WTC11 (cell line): ENCODE measurements around the gene VANGL1. TPM values are rescaled to one million over a fixed set of nuclear protein-coding genes. Genes with fewer than 3 reads are reported as not detected.

Experiments used
- ATAC-seq: fragments of 200-7000 bp; cut with Tn5 transposase; 2 replicates; pipeline ENCODE4 v1.10.0; 2021; ENCODE audit warnings: mild to moderate bottlenecking, moderate library complexity
- CTCF ChIA-PET: fragments of 300-600 bp; sonication (Branson Sonifier 250); formaldehyde crosslinking; loops from one replicate; lab custom pipeline; 2021; ENCODE audit warnings: antibody characterized with exemption; lab: Charles Lee
- POLR2A ChIA-PET: fragments of 350-600 bp; sonication (Branson Sonifier 250); formaldehyde crosslinking; loops from one replicate; lab custom pipeline; 2021; ENCODE audit warnings: antibody characterized with exemption; lab: Charles Lee
- DNase-seq: peaks from one replicate; pipeline ENCODE4 v3.0.0; 2021; ENCODE audit warnings: low spot score
- H3K27ac Mint-ChIP-seq: 2 replicates; pipeline ENCODE4 v1.8.0; 2021; ENCODE audit warnings: mixed read lengths
- H3K27me3 Mint-ChIP-seq: 2 replicates; pipeline ENCODE4 v1.8.0; 2021; ENCODE audit warnings: low read depth, mild to moderate bottlenecking, moderate library complexity, mixed read lengths
- H3K36me3 Mint-ChIP-seq: 2 replicates; pipeline ENCODE4 v1.8.0; 2021; ENCODE audit warnings: mixed read lengths
- H3K4me1 Mint-ChIP-seq: 2 replicates; pipeline ENCODE4 v1.8.0; 2022; ENCODE audit warnings: mixed read lengths
- H3K4me3 Mint-ChIP-seq: 2 replicates; pipeline ENCODE4 v1.8.0; 2021; ENCODE audit warnings: mild to moderate bottlenecking, moderate library complexity, mixed read lengths
- H3K9me3 Mint-ChIP-seq: 2 replicates; pipeline ENCODE4 v1.8.0; 2021; ENCODE audit warnings: mixed read lengths
- CTCF ChIP-seq: fragments of 200-600 bp; IDR thresholded peaks from 2 replicates; pipeline ENCODE4 v1.8.0; 2022; ENCODE audit warnings: antibody characterized with exemption
- FOXK1 ChIP-seq: sonication (generic); formaldehyde crosslinking; IDR thresholded peaks from 2 replicates; pipeline ENCODE4 v1.8.0; 2022; ENCODE audit warnings: mild to moderate bottlenecking, moderate library complexity, missing genetic modification reagents
- MXD4 ChIP-seq: fragments of 250-450 bp; sonication (Bioruptor Pico); IDR thresholded peaks from 2 replicates; pipeline ENCODE4 v1.8.0; 2021; ENCODE audit warnings: mild to moderate bottlenecking, moderate library complexity, borderline replicate concordance
- NFE2L1 ChIP-seq: sonication (generic); formaldehyde crosslinking; IDR thresholded peaks from 2 replicates; pipeline ENCODE4 v1.8.1; 2023; ENCODE audit warnings: missing genetic modification reagents
- NFYB ChIP-seq: sonication (generic); formaldehyde crosslinking; conservative IDR thresholded peaks from 2 replicates; pipeline ENCODE4 v1.8.0; 2022; ENCODE audit warnings: low read depth, missing genetic modification reagents
- RELA ChIP-seq: sonication (generic); formaldehyde crosslinking; IDR thresholded peaks from 2 replicates; pipeline ENCODE4 v1.8.1; 2022; ENCODE audit warnings: missing genetic modification reagents, mild to moderate bottlenecking, borderline replicate concordance
- RORB ChIP-seq: fragments of 250-450 bp; sonication (Bioruptor Pico); IDR thresholded peaks from 2 replicates; pipeline ENCODE4 v1.9.0; 2021; ENCODE audit warnings: mild to moderate bottlenecking
- SP1 ChIP-seq: sonication (generic); formaldehyde crosslinking; conservative IDR thresholded peaks from 2 replicates; pipeline ENCODE4 v1.8.1; 2022; ENCODE audit warnings: missing genetic modification reagents
- ZBTB21 ChIP-seq: sonication (generic); formaldehyde crosslinking; IDR thresholded peaks from 2 replicates; pipeline ENCODE4 v1.8.1; 2023; ENCODE audit warnings: mild to moderate bottlenecking, missing genetic modification reagents, borderline replicate concordance
- ZNF396 ChIP-seq: fragments of 250-450 bp; sonication (Bioruptor Pico); IDR thresholded peaks from 2 replicates; pipeline ENCODE4 v1.8.0; 2021; ENCODE audit warnings: mild to moderate bottlenecking, moderate library complexity, borderline replicate concordance
- ZNF416 ChIP-seq: fragments of 250-450 bp; sonication (Bioruptor Pico); IDR thresholded peaks from 2 replicates; pipeline ENCODE4 v1.9.0; 2021; ENCODE audit warnings: mild to moderate bottlenecking, inconsistent platforms
- ZNF423 ChIP-seq: fragments of 250-450 bp; sonication (Bioruptor Pico); IDR thresholded peaks from 2 replicates; pipeline ENCODE4 v2.1.2; 2022; ENCODE audit warnings: mild to moderate bottlenecking, moderate library complexity
- total RNA-seq: library from RNA; stranded (reverse); gene quantifications from 3 replicates; pipeline ENCODE4 v1.2.3, GENCODE V29; 2021
- TF ChIP-seq, protein P1 (sequence below): fragments of 250-450 bp; sonication (Bioruptor Pico); IDR thresholded peaks from 2 replicates; pipeline ENCODE4 v1.9.0; 2021; ENCODE audit warnings: mild to moderate bottlenecking, borderline replicate concordance

VANGL1 gene
- total RNA-seq, 1 experiment from 2014 or later = 15.8 TPM

- Mint-ChIP-seq H3K4me3 (no peak overlapping the region), H3K36me3 (no peaks in the 10 kb centered on the region), H3K27me3 (no peaks in the 10 kb centered on the region), H3K27ac (no peak overlapping the region), H3K4me1 (no peaks in the 10 kb centered on the region), H3K9me3 (no peaks in the 10 kb centered on the region)
- ChIA-PET CTCF (interaction anchor here (1.4 kb wide), 1 partner anchor 17 kb away, joined by 7 read pairs; no protein-coding TSS in a partner anchor), POLR2A (no interaction called here)
- no peak for DNase-seq
- no peak for TF ChIP-seq ZNF396
- ATAC-seq = no peak
Measured at GRCh38 chr1:115723756-115724155, 82.0 kb downstream of the VANGL1 start.

DNA sequence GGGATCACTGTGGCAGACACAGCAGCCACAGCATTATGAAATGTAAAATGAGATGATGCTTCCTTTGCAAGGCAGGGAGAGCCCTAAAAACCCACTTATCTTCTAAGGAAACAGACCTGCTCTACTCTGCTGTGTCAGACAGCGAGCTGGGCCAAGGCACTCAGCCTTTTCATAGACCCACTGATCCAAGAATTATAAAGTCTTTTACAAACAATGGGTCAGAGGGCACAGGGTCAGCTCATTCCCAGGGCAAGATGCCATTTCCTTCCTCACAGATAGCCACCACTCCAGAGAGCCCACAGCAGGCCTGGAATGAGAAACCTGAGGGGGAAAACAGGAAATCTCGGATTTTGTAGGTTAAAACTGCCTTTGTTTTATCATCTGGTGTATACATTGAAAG, 83.8 kb downstream of the VANGL1 start:
- ATAC-seq (no peak), DNase-seq (no peak)
- H3K9me3 Mint-ChIP-seq = no peaks in the 10 kb centered on the region
- no peaks in the 10 kb centered on the region for H3K27me3 Mint-ChIP-seq
- no peaks in the 10 kb centered on the region for H3K4me1 Mint-ChIP-seq
- ChIA-PET POLR2A (interaction anchor here (0.5 kb wide), 1 partner anchor 268 kb away, joined by 3 read pairs; no protein-coding TSS in a partner anchor), CTCF (interaction anchor here (0.6 to 1.5 kb wide), 3 partner anchors 39 to 613 kb away, joined by 3 read pairs; no protein-coding TSS in a partner anchor)
- H3K36me3 Mint-ChIP-seq = no peaks in the 10 kb centered on the region
- TF ChIP-seq, protein P1, sequence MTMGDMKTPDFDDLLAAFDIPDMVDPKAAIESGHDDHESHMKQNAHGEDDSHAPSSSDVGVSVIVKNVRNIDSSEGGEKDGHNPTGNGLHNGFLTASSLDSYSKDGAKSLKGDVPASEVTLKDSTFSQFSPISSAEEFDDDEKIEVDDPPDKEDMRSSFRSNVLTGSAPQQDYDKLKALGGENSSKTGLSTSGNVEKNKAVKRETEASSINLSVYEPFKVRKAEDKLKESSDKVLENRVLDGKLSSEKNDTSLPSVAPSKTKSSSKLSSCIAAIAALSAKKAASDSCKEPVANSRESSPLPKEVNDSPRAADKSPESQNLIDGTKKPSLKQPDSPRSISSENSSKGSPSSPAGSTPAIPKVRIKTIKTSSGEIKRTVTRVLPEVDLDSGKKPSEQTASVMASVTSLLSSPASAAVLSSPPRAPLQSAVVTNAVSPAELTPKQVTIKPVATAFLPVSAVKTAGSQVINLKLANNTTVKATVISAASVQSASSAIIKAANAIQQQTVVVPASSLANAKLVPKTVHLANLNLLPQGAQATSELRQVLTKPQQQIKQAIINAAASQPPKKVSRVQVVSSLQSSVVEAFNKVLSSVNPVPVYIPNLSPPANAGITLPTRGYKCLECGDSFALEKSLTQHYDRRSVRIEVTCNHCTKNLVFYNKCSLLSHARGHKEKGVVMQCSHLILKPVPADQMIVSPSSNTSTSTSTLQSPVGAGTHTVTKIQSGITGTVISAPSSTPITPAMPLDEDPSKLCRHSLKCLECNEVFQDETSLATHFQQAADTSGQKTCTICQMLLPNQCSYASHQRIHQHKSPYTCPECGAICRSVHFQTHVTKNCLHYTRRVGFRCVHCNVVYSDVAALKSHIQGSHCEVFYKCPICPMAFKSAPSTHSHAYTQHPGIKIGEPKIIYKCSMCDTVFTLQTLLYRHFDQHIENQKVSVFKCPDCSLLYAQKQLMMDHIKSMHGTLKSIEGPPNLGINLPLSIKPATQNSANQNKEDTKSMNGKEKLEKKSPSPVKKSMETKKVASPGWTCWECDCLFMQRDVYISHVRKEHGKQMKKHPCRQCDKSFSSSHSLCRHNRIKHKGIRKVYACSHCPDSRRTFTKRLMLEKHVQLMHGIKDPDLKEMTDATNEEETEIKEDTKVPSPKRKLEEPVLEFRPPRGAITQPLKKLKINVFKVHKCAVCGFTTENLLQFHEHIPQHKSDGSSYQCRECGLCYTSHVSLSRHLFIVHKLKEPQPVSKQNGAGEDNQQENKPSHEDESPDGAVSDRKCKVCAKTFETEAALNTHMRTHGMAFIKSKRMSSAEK (CRISPR knock-in tag) = no peak
- TF ChIP-seq CTCF = no peak
- no peak for TF ChIP-seq MXD4
- TF ChIP-seq ZNF416 (CRISPR knock-in tag) = no peak
- TF ChIP-seq SP1 (CRISPR knock-in tag) = no peak
- no peak for TF ChIP-seq FOXK1 (CRISPR knock-in tag)
- no peak overlapping the region for H3K4me3 Mint-ChIP-seq
- H3K27ac Mint-ChIP-seq = no peak overlapping the region

DNA sequence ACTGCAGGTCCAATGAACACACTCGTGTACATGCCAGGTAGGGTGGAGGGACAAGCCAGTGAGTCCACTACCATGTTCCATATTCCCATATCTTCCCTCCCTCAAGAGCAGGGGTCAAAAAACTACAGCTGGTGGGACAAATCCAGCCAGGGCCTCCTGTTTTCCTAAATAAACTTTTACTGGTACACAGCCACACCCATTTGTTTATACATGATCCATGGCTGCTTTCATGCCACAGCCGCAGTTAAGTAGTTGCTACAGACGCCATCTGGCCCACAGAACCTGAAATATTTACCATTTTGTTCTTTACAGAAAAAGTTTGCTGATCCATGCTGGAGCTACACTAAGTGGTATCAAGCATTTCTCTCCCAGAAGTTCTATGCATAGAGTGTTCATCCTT, 84.4 kb downstream of the VANGL1 start:
- CTCF ChIA-PET = interaction anchor here (1.5 kb wide), 1 partner anchor 255 kb away, joined by 3 read pairs; no protein-coding TSS in a partner anchor
- H3K4me3 Mint-ChIP-seq = no peak overlapping the region
- no peaks in the 10 kb centered on the region for H3K9me3 Mint-ChIP-seq
- no peak for ATAC-seq
- H3K27me3 Mint-ChIP-seq = no peaks in the 10 kb centered on the region
- DNase-seq = no peak
- no peaks in the 10 kb centered on the region for H3K36me3 Mint-ChIP-seq
- H3K27ac Mint-ChIP-seq = no peak overlapping the region
- POLR2A ChIA-PET = no interaction called here
- TF ChIP-seq CTCF = no peak
- TF ChIP-seq NFYB (CRISPR knock-in tag) = no peak
- TF ChIP-seq ZNF416 (CRISPR knock-in tag) = no peak
- TF ChIP-seq RORB (CRISPR knock-in tag) = no peak
- TF ChIP-seq NFE2L1 (CRISPR knock-in tag) = no peak
- TF ChIP-seq ZBTB21 (CRISPR knock-in tag) = no peak
- TF ChIP-seq ZNF423 = no peak
- no peak for TF ChIP-seq RELA (CRISPR knock-in tag)
- H3K4me1 Mint-ChIP-seq = no peaks in the 10 kb centered on the region
